Stimulated activated CD8-positive, alpha-beta memory T cell treated with anti-CD3 and anti-CD28 coated beads, Interleukin-12 subunit alpha, Interleukin-12 subunit beta, amount 100 ng/mL, for 24 hours (primary cell): ENCODE results near the gene SNU13.
"Not testable (repeated sequence)": the region's sequence is repeated elsewhere in the genome, so short reads cannot be mapped to it uniquely, and the experiment has no call there.

Source experiments
- DNase-seq: peaks from one replicate; pipeline ENCODE4 v3.0.0-alpha.2; 2020; ENCODE audit errors: extremely low read depth

SNU13 gene

GRCh38 chr22:41688365-41689211 is at the start of gene SNU13:
TSS of gene SNU13 (minus strand) at chr22:41688867. CDS start at chr22:41688796, 71 bp downstream.
- peak; percentile 84 for DNase-seq

GRCh38 chr22:41733241-41733640 is 44.6 kb upstream of the SNU13 start:
- not testable (repeated sequence) for DNase-seq

- DNase-seq = no peak
These were observed 43.6 kb upstream of the SNU13 start for GRCh38 chr22:41732096-41732772.

- no peak for DNase-seq
These were observed 42.9 kb upstream of the SNU13 start for GRCh38 chr22:41731609-41732008.

- DNase-seq = no peak
These were observed 36.9 kb upstream of the SNU13 start for GRCh38 chr22:41725510-41726110.

GRCh38 chr22:41722496-41722895 is 33.8 kb upstream of the SNU13 start:
- DNase-seq = no peak

GRCh38 chr22:41713004-41713403 is 24.3 kb upstream of the SNU13 start:
- DNase-seq = no peak

- no peak for DNase-seq
These were observed 20.7 kb upstream of the SNU13 start for GRCh38 chr22:41709341-41709740.

- DNase-seq = no peak
These were observed 14.1 kb upstream of the SNU13 start for GRCh38 chr22:41702763-41703162.

- DNase-seq = no peak
These were observed 11.4 kb upstream of the SNU13 start for GRCh38 chr22:41700108-41700364.

- peak; percentile 75 for DNase-seq
These were observed 10.8 kb upstream of the SNU13 start, which contains the start of gene MEI1 for GRCh38 chr22:41699264-41700107. TSS of gene MEI1 (plus strand) at chr22:41699503. CDS start at chr22:41699539, 36 bp downstream.

GRCh38 chr22:41697126-41697775 is 8.6 kb upstream of the SNU13 start:
- DNase-seq = peak; percentile 85

GRCh38 chr22:41696703-41697102 is 8.0 kb upstream of the SNU13 start:
- DNase-seq = no peak

GRCh38 chr22:41695211-41695610 is 6.5 kb upstream of the SNU13 start:
- no peak for DNase-seq

GRCh38 chr22:41690476-41690875 is 1.8 kb upstream of the SNU13 start:
- no peak for DNase-seq

- DNase-seq = no peak
These were observed 734 bp downstream of the SNU13 start for GRCh38 chr22:41687901-41688364.

GRCh38 chr22:41686890-41687289 is 1.8 kb downstream of the SNU13 start:
- DNase-seq = not testable (repeated sequence)

GRCh38 chr22:41684194-41684593 is 4.5 kb downstream of the SNU13 start:
- DNase-seq = no peak

- DNase-seq = no peak
These were observed 5.1 kb downstream of the SNU13 start for GRCh38 chr22:41683616-41684015.

- no peak for DNase-seq
These were observed 5.6 kb downstream of the SNU13 start for GRCh38 chr22:41683052-41683451.
